GM19025 (cell line): ENCODE data around the gene FASTK.

Experiments used
- ATAC-seq: cut with Tn5 transposase; IDR thresholded peaks from one replicate; pipeline ENCODE4 v1.9.1; 2021; ENCODE audit warnings: mild to moderate bottlenecking, low read depth, moderate library complexity; ENCODE audit not compliant: unreplicated experiment

Gene FASTK

DNA sequence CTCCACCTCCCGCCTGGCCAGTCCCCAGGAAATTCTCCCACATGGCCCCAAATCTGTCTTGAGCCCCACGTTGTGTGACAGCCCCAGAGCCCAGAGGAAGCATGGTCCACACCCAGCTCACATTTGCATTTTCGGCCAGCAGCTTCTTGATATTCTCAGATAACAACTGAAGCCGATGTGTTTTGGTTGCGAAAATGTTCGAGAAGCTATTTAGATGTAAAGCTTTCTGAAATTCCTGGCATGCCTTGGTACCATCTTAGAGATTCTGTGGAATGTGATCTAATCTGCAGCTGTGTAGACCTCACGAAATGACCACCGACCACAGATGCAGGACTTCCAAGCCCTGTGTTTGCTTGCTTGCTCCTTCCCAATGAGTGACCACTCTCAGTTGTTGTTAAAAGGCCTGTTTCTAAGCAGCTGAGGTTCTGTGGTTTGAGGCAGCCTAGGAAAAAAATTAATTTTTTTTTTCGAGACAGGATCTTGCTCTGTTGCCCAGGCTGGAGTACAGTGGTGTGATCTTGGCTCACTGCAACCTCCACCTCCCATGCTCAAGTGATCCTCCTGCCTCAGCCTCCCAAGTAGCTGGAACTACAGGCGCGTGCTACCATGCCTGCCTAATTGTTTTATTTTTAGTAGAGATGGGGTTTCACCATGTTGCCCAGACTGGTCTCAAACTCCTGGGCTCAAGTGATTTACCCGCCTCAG is 12.4 kb downstream of the FASTK start:
- ATAC-seq = no peak

DNA sequence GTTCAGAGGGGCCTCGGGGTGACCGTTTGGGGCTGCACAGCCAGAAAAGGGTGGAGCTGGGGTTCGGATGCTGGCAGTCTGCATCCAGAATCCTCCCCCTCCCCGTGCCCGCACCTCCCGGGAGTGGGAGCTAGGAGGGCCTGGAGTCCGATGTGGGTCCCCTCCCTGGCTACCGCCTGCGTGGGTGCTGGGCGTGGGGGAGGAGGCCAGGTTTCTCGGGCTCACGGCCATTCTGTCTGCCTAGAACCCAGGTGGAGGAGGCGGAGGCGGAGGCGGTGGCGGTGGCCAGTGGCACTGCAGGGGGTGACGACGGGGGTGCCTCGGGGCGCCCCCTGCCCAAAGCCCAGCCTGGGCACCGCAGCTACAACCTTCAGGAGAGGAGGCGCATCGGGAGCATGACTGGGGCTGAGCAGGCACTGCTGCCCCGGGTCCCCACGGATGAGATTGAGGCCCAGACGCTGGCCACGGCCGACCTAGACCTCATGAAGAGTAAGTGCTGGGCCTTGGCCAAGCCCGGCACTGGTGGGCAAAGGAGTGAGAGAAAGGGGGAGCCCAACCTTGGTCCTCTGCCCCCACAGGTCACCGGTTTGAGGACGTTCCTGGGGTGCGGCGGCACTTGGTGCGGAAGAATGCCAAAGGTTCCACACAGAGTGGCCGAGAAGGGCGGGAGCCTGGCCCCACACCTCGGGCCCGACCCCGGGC is 14.2 kb downstream of the FASTK start:
- no peak for ATAC-seq

DNA sequence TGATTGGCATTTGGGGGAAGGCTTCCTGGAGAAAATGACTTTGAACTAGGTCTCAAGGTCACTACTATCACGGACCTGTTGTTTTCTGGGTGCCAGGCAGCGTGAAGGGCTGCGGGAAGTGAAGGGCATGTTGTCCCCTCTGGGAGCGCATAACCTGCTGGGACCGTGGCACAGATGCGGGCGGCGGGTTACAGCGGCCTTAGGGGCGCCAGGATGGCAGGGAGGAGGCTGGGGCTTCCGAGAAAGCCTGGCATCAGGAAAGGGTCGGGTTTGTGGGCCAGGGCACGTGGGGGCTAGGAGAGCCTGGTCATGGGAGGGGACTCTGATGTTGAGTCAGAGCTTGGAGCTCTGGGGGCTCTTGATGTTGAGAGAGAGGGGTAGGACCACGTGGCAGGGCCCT is 15.1 kb downstream of the FASTK start:
- no peak for ATAC-seq

DNA sequence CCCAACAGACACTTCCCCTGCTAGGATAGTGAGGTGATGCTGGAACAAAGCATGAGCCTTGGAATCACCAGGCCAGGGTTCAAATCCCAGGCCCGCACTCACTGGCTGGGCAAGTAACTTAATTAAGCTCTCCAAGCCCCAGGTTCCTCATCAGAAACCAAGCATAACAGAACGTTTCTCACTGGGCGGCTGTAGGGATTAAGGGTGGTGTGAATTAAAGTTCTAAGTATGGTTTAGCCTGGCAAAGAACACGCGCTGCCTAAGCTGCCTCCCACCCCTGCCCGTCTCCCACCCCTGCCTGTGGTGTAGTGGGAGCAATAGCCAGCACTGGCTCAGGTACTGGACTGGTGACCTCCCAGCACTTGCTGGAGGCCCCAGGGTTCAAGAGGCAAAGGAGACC is 15.6 kb downstream of the FASTK start:
- no peak for ATAC-seq

DNA sequence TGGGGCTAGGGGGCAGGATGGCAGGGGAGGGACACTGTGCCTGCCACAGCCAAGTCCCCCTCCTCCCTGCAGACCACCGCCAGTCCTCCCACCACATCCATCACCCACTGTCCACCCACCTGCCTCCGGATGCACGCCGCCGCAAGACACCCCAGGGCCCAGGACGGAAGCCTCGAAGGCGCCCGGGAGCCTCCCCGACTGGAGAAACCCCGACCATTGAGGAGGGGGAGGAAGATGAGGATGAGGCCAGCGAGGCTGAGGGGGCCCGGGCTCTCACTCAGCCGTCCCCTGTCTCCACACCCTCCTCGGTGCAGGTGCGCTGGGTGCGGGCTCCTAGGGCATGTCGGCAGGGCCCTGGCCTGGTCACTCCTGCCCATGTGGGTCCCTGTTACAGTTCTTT is 16.2 kb downstream of the FASTK start:
- ATAC-seq = no peak

DNA sequence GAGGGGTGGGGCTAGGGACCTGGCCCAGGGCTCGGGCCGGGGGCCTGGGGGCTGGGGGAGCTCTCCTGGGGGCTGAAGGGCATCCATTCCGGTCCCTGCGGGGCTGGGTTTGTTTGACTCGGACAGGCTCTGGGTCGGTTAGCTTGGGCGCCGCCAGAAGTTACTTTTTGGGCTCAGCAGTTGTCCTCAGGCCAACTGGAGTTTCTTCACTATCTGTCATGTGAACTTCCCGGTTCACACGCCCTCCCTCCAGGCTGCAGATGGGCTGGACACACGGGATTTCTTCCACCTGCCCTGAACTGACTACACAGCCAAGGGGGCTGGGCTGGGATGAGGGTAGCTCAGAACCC is 17.4 kb downstream of the FASTK start:
- no peak for ATAC-seq

DNA sequence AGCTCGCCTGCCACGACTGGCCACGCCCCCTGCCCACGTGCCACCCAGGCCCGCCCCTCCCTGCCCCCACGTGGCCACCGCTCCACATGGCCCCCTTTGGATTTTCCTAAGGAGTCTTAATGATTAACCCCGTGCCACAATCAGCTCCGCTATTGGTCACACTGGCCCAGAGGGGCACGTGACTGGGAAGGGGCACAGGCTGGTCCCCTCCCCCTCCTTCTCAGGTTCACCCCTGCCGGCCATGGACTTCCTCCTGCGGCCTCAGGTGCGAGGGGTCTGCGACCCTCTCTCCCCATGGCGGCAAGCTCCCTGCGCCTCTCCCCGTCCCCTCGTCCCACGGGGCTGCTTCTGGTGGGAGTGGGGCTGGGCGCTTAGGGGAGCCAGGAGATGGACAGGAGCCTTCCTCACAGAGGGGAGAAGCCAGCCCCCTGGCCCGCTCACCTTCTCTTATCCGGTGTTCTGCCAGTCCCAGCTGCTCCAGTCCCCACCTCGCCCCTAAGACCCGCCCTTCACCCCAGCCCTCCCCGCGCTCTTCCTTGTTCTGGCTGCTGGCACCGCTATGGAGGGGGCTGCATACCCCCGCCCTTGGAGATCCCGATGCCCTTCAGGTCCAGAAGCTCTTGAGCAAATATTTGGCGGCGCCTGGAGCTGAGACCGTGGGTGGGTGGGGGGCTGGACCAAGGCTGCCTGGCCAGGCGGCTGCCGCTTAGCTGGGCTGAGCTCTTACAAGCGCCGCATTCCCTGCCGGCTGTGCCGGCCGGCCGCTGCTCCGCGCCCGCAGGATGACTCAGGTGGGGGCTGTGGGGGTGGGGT is 18.0 kb downstream of the FASTK start:
- ATAC-seq = no peak

DNA sequence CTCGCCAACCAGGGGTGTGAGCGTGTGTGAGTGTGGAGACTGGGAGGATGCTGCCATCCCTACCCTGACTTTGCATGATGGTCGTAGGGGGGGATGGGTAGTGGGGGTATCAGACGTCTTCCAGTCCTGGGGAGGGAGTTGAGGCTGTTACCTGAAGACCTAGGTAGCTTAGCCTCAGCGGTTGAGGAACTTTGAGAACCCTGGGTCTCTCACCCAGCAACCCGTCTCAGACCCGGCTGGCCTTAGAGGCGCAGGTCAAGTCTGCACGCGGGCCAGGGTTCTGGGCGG is 18.6 kb downstream of the FASTK start:
- ATAC-seq = no peak

DNA sequence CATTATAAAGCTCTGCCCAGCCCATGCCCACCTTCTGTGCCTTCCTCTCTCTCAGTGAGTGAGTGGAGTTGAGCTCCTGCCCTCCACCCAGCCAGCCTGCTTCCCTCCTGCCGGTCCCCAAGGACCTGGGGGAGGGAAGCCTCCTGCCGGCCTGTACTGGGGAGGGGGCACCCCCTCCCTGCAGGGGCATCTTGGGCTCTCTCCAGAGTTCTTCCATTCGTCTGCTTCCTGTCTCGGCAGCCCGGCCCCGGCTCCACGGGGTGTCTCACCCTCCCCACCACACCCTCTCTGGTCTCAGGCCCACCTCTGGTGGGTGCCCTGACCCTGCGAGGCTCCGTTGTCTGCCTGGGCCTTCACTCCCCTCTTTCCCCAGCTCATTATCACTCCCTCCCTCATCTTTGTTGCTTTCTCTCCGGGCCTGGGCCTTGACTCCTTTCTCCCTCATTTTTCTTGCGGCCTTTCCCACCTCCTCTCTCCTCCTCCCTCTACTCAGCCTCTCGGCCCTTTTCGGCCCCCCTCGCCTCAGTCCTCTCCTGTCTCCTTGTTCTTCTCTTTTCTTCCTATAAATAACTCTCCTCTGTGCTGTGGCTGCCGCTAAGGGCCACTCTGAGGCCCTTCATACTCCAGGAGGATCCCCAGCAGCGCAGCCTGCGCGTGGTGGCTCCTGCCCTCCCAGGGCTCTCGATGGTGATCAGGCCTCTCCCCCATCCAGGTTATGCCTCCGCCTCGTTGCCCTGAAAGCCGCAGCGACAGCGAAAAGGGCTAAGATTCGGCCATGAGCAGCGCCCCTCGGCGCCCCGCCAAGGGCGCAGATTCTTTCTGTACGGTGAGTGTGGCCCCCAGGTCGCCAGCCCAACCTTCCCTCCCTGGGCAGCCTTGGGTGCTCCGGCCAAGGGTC is 19.1 kb downstream of the FASTK start:
- no peak for ATAC-seq

DNA sequence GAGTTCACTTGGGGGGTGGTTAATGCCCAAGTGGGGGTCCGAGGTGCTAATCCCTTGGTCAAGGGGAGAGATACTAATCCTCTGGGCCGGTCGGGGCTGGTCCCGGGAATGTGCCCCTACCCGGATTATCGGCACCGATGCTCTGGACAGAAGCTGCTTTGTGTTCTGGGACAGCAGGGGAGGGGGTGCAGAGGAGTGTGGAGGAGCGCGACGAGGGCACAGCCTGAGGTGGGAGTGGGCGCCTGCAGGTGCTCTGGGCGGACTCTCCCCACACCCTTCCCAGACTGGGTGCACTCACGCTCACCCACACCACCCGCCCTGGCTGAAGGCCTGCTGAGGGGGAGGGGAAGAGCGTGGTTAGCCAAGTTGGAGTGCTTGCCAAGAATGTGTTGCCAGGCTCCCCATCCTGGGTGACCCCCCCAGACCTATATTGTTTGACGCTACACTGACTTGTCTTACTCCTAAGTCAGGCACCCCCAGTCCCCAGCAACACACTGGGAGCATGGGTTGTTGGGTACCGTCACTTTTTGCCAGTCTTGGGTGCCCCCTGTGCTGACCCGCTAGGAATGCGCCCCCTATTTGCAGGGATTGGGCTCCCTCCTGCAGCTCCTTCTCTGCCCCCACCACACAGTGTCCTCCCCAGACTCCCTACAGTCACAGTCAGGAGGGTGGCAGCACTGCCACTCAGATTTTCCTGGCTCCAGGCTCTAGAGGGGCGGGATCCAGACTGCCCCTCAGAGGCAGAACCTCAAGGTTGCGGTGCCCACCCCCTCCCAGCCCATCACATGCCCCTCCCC is 20.0 kb downstream of the FASTK start:
- ATAC-seq = no peak

DNA sequence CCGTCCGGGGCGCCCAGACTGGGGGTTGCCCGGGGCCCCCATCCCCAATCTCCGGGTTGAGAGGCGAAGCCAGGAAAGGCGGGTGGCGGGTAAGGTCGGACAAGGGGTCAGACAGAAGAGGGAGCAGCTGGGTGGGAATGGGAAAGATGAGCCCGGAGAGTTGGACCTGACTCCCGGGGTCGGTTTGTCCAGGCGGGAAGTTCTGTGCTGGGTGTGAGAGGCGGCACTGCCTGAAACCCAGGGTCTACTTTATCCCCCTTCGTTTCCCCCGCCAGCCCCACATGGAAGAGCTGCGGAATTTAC is 20.5 kb downstream of the FASTK start:
- ATAC-seq = no peak

DNA sequence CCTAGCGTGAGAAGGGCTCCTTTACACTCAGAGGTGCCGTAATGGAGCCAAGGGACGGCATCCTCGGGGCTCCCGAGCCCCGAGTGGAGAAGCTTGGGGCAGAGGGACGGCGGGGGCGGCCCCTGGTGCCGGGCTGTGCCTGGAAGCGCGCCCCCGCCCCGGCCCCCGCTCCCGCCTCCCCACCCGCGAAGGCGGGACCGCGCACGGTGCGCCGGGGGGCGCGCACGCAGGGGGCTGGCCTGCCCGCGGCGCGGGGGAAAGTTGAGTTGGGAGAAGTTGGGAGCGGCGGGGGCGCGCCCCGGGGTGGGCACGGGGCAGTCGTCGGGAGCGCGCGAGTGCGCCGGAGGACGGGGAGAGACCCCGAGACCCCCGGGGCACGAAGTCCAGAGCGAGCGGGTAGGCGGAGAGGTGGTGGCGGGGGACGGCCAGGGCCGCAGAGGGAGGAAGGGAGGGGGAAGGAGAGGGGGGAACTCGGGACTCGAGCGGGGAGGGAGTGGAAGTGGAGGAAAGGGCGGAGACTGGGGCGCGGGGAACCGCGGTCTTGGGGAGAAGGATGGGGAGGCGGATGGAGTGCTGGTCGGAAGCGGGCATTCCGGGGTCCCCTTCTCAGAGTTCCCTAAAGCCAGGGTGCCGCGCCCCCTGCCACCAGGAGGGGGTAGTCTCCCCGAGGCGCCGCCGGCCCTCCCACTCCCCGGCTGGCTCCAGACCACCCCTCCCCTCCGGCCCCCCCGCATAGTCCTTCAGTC is 21.1 kb downstream of the FASTK start, which contains the start of gene SLC4A2:
Gene SLC4A2, plus strand, starts transcription at position 223 of the 746 bp plus-strand sequence. CDS start 2,399 bp downstream, outside the sequence.
- peak; percentile 27 for ATAC-seq

DNA sequence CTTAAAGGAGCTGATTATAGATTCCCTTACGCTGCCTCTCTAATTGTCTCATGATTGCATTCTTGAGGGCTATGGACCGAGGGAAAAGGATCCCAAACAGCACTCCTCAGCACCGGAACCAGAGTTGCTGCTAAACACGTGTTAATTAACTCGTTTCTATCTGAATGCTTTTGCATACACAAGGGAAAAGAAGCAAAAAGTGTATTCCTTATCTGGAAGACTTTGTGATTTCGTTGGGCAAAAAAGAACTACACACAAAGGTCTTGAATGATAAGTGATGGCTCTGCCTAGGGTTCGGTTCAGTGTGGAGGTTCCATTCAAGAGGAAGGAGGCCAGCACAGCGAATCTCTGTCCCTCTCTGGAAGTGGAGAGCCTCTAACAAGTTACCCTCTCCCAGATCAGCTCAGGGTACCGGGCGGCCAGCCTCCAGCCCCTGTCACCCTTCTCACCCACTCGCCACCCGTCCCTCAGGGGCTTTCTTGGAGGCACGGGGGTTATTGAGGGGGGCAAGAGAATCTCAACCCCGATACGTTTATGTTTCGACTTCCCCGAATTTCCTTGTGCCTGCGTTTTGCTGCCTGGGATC is 21.7 kb downstream of the FASTK start:
- no peak for ATAC-seq

DNA sequence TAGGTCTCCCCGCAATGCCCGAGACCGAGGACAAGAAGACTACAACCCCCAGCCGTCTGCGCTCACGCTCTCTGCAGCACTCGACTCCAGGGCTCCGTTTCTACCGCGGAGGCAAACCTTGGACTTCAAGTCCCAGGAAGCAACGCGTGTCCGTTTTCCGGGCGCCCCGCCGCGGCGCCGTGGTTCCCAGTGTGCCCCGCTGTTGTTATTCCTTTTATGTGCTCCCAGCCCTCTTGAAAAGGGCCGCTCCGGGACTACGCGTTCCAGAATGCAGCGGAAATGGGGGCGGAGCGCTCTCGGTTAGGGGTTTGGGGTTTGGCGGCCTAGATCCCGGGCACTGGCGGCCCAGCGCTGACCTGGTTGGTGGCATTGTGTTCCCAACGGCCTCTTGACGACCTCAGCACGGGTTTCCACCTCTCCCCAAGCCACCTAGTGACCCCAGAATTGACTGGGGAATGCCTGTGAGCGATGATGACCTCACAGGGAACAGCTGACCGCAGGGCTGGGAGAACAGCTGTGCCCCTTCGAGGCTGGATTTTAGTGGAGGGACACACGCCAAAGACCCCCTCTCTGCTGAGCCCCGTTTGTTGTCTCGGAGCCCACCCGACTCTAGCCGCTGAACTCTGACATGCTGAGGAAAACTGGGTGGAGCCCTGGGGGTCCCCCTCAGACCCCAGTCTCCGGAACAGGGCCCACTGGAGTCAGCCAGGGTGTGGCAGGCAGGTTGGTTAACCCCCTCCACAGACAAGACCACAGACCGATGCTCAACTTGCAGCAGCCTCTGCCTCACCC is 22.4 kb downstream of the FASTK start:
- peak; percentile 88 for ATAC-seq

DNA sequence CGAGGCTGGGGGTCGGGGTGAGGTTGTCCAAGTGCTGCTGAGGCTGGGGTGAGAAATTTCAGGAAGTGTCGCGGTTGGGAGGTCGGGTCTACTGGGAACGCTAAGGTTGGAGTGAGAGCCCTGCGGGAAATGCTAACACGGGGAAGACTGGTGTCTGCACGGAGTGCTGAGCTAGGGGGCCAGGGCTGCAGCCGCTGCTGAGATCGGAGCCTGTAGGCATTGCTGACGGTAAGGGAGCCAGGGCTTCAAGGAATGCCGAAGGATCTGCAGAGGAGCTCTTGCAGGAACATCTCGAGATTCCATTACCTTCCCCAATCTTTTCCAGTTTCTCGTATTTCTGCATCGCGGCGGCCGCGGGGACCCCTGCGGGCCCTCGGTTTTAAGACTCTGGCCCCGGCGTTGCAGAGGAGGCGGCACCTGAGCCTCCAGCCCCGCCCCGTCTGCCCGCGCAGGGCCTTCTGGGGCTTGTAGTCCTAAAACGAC is 23.1 kb downstream of the FASTK start, which contains the start of gene CDK5:
Gene CDK5, minus strand, starts transcription at position 392 of the 483 bp plus-strand sequence. Its CDS starts 49 bp downstream, at position 343.
- peak; percentile 12 for ATAC-seq

DNA sequence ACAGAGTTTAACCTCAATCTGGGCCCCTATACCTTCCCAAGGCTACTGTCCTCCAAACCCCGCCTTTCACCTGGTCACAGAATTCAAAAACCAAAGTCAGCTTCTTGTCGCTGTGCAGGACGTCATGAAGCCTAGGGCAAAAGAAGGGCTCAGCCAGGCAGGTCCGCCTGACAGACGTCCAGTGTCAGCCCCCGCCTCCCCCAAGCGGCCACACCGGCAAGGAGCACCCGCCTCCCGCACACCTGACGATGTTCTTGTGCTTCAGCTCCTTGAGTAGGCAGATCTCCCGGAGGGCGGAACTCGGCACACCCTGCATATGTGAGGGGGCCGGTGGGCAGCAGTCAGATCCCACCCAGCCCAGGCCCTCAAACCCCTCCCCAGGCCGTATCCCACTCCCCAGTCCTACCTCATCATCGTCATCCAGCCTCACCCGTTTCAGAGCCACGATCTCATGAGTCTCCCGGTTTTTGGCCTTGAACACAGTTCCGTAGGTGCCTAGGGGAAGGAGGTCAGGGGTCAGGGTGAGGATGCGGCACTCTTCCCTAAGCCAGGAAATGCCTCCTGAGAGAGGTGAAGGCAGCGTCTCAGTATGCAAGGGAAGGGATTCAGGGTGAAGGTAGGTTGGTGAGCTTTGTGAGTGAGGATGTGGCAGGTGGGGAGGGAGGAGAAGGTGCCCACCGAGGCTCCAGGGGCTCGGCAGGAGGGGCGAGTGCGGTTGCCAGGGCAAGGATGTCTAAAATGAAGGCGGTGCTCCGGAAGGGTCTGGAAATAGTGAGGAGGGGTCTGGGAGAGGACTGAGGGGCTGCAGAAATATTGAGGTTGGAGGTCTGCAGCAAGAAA is 23.7 kb downstream of the FASTK start:
- no peak for ATAC-seq

DNA sequence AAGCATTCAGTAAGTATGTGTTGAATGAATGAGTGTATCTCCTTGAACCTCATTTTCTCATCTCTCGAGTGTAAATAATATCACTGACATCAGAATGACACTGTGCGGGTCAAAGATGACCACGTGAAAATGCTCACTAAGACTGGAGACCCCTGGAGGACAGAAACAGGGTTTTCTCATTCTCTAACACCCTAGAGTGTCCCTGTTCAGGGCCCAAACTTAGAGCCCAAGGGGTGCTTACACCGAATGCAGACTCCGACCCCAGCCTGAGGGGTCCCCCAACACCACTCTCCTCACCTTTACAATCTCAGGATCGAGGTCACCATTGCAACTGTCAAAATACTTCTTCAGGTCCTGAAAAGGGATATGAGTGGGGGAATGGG is 24.3 kb downstream of the FASTK start:
- ATAC-seq = no peak
